Activated naive CD4-positive, alpha-beta T cell treated with anti-CD3 and anti-CD28 coated beads, Interleukin-2, amount 50 U/mL, for 16 hours (primary cell): Measurements from ENCODE around the gene ANKRD31.

Source experiments
- DNase-seq: peaks from one replicate; pipeline ENCODE4 v3.0.0-alpha.2; 2020

The ANKRD31 gene

GRCh38 chr5:75023368-75024159 lies 213.1 kb downstream of the ANKRD31 start:
- DNase-seq = no peak

- no peak for DNase-seq
Measured at GRCh38 chr5:75021800-75022199, 214.9 kb downstream of the ANKRD31 start.

GRCh38 chr5:75021219-75021618 lies 215.5 kb downstream of the ANKRD31 start:
- DNase-seq = no peak

GRCh38 chr5:75020016-75020656 lies 216.5 kb downstream of the ANKRD31 start:
- no peak for DNase-seq

- DNase-seq = no peak
Measured at GRCh38 chr5:75018805-75019587, 217.7 kb downstream of the ANKRD31 start.
